HG02981 (cell line): ENCODE results near the gene HTRA1.

Source experiments
- ATAC-seq: cut with Tn5 transposase; IDR thresholded peaks from one replicate; pipeline ENCODE4 v1.9.1; 2021; ENCODE audit warnings: mild to moderate bottlenecking, moderate library complexity; ENCODE audit not compliant: unreplicated experiment

The HTRA1 gene

DNA sequence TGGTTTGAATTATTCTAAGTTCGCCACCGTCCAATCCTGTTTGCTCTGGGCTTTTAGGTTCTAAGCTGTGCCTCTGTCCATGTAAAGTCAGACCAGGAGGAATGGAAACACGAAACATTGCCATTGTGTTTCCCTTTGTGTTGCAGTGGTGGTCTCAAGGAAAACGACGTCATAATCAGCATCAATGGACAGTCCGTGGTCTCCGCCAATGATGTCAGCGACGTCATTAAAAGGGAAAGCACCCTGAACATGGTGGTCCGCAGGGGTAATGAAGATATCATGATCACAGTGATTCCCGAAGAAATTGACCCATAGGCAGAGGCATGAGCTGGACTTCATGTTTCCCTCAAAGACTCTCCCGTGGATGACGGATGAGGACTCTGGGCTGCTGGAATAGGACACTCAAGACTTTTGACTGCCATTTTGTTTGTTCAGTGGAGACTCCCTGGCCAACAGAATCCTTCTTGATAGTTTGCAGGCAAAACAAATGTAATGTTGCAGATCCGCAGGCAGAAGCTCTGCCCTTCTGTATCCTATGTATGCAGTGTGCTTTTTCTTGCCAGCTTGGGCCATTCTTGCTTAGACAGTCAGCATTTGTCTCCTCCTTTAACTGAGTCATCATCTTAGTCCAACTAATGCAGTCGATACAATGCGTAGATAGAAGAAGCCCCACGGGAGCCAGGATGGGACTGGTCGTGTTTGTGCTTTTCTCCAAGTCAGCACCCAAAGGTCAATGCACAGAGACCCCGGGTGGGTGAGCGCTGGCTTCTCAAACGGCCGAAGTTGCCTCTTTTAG, 52.9 kb downstream of the HTRA1 start:
- ATAC-seq, result no peak

DNA sequence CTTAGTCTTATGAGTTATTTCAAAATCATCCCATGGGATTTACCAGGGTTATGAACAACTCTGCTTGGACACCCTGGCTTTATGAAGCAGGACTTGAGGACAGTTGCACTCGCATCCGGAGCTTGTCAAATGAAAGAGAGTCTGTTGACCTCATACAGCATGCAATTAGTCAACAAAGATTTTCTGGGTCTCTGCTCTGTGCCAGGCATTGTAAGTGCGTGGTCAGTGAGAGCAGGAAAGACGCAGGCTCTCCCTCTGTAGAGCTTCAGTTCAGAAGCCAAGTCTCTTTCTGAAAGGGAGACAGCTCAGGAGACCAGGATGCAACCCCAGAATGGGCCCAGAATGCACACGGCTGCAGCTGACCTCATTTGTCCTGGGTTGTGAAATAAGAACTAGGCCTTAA, 53.7 kb downstream of the HTRA1 start:
- no peak for ATAC-seq

DNA sequence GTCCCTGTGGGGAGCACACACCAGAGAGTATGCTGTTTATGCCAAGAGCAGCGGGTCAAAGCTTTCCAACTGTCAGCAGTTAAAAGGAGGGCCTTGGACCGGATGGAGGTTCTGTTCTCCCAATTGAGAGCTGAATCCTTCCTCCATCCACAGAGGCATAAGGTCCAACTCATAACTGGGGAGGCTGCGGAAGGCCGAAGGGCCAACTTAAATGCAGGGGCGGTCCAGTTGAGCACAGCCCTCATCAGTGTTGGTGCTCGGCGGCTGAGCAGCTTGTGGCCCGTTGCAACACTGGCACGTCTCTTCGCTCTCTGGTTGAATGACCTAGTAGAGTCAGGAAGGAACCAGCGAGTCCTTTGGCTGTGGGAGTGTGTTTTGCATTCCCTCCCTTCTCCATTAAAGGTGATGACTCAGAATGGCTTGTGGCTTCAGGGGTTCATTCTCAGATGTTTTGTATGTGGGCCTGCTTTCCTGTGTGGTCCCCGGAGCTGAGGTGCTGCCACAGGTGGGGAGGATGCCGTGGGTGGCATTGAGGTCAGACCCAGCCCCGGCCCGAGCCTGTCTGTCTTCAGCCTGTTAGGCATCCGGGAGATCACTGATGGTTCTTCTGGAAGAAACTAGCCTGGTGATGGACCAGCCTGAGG, 54.4 kb downstream of the HTRA1 start:
- no peak for ATAC-seq

DNA sequence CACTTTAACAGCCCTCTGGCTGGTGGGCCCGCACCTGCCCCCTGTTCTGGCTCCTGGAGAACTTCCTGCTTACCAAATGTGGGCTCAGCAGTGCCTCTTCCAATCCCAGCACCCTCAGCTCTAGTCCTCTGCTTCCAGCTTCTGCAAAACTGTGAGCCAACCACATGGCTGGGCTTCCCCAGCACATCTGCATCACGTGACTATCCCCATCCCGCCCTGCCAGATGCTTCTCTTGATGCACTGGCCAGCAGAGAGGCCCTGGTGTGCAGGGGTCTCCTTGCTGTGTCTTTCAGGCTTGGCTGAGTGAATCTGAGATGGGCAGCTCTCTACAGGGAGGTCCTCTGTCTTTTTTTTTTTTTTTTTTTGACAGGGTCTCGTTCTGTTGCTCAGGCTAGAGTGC, 55.4 kb downstream of the HTRA1 start:
- ATAC-seq, result no peak

DNA sequence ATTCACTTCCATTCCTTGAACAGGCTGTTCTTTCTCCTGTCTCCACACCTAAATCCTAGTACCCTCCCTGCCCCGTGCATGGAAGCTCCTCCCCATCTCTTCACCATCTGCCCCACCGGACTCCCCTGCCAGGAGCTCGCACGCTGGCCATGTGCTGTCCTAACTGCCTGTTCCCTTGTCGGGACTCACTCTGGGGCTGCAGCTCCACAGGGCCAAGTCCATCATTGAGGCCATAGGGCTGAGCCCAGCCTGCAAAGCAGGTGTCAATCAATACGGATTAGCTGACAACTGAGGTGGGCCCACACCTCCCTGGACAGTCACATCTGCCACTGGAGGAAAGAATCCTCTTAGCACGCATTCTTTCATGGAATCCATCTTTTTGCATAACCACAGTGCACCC, 57.8 kb downstream of the HTRA1 start:
- no peak for ATAC-seq

DNA sequence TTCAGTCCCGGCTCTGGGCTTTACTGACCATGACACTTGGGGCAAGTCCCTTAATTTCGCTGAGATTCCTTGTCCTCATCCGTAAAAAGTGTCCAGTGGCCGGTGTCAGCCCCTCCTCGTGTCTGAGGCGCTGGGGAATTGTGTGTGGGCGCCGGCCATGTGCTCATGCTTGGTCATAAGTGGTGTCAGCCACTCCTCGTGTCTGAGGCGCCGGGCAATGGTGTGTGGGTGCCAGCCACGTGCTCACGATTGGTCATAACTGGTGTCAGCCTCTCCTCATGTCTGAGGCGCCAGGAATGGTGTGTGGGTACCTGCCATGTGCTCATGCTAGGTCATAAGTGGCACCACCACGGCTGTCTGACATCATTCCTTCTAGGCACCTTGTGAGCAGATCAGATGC, 58.5 kb downstream of the HTRA1 start:
- ATAC-seq, result no peak

DNA sequence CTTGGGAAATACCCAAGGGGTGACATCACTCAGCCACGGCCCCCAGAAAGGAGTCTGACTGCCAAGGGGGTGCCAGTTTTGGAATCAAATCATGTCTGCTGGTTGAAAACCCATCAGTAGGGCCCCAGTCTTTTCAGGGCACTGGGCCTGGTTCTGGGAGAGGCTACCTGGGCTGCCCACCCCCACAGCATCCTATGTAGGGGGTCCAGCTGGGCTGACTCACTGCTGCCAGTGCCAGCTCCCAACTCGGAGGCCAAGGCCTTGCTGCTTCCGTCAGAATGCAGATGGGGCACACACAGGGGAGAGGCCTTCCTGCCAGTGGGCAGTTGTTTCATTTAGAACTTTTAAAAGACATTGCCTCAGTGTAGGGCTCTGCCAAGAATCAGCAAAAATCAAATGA, 59.7 kb downstream of the HTRA1 start:
- no peak for ATAC-seq

DNA sequence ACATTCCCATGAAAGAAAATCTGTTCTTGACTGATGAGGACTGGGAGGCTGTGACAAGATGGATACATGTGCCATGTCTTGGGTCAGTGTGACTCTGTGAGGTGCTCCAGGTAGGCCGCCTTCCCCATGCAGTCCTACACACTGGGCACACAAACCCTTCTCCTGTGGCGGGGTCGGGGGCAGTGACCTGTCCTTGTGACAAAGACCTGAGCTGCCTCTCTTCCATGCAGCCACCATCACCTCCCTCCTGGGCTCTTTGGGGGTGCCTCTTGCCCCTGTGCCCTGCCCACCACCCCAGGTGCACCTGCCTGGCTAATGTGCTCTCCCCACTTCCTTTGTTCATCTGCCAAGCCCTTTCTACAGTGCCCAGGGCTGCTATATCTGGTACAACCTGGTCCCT, 63.5 kb downstream of the HTRA1 start:
- no peak for ATAC-seq

DNA sequence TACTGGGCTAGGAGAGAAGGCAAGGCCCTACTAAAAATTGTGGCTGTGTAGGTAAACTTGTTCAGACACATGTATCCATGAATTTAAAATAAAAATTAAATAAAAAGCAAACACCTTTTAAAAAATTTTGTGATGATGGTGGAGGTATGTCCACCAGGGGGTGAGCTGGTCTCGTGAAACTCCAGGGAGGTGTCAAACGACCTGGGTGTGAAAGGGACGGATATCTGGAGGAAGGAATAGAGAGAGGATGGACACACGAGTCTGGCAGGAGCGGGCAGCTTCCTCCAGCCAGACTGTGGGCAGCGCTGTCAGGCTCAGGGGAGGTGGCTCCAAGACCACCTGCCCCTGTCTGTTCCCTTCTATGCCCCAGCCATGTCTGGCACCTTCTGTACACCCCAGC, 64.4 kb downstream of the HTRA1 start:
- no peak for ATAC-seq

DNA sequence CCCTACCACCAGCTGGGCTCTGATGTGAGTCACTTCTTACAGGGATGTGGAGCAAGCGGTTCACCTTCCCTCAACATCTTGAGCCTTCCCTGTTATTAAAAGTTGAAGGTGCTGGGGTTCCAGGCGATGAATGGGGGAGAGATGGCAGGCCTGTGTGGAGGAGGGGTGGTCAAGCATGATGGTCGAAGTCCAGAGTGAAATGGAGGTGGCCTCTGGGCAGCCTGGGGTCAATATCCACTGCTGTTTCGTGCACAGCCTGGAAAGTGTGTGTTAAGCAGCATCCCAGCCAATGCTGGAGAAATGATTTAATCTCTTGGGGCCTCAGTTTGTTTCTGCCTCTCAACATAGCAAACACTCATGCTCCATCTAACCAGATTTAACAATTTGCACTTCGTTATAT, 65.5 kb downstream of the HTRA1 start:
- no peak for ATAC-seq

DNA sequence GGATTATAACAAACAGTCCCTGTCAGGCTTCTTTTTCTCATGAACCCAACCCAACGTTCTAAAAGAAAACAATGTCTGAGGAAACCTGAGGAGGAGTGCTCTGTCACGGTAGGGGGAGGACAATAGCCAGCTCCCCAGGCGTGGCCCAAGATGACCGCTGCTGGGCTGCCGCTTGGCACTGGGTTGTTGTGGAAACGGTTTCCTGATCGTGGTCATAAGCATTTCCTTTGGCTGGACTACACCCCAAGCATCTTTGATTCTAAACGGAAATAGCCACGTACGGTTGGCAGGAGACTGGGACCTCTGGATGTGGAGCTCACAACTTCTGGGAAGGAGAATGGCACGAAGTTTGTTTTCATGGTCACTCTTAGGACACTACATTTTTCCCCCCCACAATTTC, 68.8 kb downstream of the HTRA1 start:
- no peak for ATAC-seq

DNA sequence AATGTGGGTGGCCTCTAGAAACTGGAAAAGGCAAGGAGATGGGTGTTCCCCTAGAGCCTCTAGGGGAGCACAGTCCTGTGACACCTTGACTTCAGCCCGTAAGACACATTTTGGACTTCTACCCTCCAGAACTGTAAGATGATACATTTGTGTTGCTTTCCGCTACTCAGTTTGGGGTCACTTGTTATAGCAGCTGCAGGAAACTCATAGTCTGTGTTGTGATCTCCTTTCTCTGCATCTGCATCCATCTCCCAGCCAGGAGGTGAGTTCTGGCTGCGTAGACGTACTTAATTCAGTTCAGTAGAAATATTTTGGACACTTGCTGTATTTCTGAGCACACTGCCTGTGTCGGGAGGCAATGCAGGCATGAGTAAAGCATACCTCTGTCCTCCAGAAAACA, 69.9 kb downstream of the HTRA1 start:
- ATAC-seq, result no peak

DNA sequence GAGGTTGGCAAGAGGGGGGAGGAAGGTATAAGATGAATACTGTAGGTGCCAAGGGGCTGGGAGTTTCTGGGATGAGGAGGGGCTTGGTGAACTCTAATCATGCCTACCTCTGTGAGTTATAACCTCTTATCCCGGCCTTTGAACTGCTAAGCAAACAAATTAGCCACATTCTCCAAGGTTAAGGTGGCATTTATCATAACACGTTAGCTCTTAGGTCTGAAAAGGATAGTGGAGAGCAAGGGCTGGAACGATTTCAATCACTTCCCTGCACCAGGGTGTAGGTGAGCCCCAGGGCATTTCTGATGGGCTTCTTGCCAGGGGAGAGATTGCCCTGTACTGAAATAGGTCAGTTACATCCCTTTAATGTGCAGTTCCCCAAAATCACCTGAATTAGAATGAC, 70.6 kb downstream of the HTRA1 start:
- no peak for ATAC-seq

DNA sequence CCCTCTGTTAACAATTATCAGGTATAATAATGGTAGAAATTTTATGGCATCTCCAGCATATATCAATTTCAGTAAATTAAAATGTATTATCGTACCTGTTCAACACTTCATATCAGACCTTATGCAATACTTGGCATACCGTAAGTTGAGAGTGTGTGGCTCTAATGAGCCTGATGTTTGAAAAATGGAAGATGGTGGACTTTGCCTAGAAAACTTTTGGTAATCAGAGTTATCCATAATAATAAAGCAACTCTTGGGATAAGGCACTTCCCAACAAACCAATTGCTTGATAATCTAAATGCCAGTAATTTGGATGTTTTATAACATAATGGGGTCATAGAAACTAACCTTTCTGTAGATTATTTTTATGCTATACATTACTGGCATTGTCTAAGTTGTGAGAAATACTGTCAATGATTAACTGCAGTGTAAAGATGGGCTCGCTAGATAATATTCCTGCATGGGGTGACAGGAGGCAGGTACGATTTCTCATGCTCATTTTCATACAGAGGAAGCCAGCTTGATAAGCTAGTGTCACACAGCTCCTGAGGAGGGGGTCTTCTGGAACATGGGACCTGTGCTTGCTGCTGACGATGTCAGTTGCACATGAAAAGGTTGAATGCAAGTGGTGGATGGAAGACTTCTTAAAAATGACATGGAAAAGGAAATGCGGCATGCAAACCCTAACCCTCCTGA, 71.4 kb downstream of the HTRA1 start:
- no peak for ATAC-seq

DNA sequence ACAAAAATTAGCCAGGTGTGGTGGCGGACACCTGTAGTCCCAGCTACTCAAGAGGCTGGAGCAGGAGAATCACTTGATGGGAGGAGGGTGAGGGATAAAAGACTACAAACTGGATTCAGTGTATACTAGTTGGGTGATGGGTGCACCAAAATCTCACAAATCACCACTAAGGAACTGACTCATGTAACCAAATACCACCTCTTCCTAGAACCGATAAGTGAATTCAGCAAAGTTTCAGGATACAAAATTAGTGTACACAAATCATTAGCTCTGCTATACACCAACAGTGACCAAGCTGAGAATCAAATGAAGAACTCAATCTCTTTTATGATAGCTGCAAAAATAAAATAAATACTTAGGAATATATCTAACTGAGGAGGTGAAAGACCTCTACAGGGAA, 76.2 kb downstream of the HTRA1 start:
- no peak for ATAC-seq

DNA sequence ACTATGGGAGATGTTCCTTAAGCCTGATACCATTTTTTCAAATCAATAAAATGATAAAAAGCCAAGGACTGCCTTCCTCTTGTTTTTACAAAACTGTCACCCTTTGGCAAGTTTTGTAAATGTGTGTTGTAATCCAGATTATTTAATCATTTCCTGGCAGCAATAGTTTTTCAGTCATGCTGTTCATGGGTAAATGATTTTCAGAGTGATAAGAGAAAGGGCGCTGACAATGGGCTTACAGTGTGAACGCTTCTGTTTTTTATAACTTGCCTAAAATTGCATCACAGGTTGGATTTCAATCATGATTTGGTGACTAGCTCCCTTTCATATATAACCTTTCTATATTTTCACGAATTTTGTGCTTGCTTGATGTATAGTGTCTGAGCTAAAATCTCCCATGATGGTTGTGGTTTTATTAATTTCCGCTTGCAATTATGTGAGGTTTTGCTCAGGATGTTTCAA, 80.2 kb downstream of the HTRA1 start:
- ATAC-seq, result no peak

DNA sequence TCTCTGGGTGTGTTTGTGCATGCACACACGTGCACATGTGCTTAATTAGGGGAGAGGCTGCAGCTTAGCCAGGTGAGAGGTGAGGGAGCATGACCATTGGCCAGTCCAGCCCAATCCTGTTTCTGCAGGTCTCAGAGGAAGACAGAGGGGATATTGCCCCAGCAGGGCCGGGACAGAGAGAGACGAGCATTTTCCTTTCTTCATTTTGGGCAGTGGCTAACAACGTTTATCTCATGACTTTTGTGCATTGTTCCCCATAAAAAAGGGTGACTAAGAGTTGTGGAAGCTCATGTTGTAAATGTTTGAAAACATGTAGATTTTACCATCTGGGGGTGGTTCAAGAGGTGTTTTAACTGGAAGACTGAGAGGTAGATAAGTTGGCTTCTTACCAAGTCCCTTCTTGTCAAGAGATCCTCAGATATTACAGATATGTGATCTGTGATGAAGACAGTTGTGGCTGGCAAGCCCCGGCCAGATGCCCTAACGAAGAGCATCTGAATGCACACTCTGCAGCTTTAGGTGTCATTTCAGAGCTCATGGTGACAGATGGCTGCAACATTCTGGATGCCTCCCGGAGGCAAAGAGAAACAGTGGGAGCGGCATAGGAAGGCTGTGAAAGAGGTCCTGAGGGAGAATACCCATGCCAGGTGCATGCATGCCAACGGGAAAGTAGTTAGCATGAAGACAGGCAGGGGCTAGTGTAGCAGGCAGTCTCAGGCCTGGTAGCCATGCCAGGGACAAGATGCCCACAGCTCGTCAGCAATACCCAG, 82.5 kb downstream of the HTRA1 start:
- ATAC-seq, result no peak

DNA sequence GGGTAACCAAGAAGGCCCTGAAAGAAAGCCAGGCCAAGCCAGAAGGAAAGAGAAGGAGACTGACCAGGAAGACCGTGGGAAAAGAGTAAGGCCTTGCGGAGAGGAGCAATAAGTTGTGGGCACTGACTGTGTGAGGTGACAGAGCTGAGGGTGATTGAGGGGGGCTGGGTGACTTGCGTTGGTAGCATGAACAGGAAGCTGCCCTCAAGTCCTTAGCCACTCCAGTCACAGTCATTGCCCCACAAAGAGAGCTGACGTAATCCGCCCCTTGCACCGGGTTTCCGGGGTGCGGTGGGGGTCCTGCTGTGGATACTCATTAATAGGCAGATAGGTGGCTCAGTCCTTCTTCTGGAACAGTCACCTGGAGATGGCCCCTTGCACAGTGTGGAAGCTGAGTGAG, 83.1 kb downstream of the HTRA1 start:
- ATAC-seq, result no peak

DNA sequence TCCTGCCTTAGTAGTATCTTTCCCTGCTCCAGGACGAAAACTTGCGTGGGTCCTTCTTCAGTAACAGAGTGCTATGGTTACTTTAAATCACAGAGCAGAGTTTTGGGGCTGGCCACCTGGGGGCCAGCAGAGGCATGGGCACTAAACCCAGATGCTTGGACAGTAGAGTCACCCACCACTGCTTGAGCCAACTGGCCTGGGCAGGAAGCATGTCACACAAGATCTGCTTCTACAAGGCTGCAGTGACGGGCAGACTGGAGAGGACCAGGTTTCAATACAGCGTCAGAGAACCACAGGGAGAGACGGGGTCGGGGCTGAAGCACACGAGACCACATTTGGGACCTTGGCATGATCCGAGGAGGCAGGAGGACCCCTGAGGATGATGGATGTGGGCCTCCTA, 84.9 kb downstream of the HTRA1 start:
- no peak for ATAC-seq

DNA sequence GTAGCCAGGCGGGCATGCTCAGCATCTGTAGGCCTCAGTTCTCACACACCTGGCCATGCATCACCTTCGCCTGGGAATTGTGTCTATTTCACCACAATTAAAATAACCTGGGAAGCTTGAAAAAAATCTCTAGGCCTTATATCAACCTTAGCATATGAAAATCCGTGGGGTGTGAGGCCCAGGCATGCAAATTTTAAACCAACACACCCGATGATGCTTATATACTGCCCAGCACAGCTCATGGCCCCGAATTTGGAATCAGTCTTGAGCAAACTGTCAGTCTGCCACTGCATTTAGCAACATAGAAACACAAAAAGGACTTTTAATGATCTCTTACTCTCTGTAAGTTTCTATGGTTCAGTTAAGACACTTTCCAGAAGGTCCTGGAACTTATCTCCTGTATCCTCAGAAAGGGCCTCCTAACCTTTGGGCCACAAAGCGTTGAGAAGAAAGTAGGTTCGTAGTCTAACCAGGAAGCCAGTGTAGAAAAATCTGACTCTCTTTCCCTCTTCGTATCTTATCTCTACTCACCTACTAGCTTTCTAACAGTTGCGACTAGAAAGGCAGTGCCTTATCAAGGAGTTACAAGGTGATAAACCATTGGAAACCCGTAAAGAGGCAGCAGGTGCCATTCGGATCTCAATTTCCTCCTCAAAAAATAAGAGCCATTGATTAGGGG, 87.2 kb downstream of the HTRA1 start:
- ATAC-seq, result no peak

DNA sequence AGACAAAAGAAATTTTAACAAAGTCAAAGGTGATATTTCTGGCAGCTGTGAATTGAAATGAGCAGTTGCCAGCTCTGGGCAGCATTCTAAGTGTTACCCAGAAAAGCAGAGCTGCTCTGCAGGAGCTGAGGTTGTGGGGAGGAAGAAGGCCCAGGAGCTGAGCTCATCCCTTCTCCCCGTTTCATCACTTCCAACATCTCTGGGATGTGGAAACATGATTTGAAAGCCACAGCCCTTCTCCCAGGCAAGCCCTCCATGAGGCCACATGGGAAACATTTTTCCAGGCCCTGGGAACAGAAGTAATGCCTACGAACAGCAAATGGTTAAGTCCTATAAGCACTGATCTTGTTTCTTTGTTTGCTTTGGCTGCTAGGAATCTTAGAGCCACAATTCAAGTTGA, 88.3 kb downstream of the HTRA1 start:
- no peak for ATAC-seq
